Glomerular visceral epithelial cell (primary cell): ENCODE results near the gene OPCML.

ENCODE experiments used
- DNase-seq: peaks from one replicate; pipeline ENCODE4 v3.0.0-alpha.2; 2016; ENCODE audit errors: extremely low spot score

OPCML gene

DNA sequence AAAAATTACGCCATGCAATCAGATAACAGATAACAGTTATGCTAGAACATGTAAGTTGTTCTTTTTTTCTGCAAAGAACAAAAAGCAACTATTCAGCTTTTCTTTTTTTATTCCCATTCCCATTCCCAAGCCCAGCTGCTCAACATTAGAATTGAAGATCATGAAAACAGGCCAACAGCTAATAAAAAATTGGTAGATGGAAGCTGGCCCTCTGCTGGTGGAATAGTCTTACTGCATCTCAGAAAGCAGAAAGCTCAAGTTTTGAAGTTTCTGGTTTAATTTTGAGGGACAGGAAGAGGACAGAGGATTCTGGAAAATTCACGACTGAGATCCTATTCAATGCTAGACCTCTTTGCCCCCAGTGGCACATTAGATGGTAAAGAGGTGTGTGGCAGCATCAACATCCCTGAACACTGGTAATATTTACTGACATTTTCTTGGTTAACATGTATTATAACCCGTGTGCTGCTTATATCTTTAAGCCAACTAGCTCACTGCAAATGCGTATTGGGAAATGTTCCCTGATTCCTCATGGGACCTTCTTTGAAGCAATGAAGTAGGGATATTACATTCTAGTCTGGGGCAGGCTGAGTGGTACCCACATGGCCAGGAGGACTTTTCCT, 591.2 kb downstream of the OPCML start:
- peak; percentile 37 for DNase-seq

DNA sequence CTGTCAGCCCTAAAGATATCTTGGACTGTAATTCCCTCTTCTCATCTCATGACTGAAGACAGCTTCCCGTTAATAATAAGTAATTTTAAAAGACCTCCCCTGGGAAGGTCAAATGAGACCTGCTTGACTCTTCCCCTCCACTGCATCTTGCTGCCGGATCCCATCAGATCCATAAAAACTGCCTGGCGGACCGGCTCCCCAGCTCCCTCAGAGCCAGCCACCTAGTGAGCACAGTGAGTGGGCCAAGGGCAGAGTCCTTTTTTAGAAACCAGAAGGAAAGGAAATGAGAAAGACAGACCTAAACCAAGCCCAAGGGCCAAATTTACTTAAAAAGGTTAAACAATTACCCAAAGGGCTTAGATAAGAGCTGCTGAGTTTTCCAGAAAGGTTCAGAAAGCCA, 595.3 kb downstream of the OPCML start:
- no peak for DNase-seq

DNA sequence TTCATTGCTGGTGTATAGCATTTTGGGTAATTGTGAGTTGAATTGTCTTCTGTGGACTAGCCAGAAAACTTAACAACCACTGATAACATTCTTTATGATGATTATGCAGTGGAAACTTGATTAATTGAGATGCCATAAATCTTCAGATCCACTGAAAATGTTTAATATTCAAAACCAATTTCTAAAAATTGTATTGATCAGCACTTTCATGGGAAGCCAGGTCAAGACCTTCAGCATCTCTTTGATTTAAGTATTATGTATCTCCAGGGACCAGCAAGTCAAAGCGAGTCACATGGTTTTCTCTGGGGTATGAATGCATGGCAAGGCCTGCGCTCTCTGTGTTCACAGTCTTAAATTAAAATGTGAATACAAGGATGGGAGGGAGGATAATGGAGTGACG, 596.9 kb downstream of the OPCML start:
- DNase-seq = no peak

DNA sequence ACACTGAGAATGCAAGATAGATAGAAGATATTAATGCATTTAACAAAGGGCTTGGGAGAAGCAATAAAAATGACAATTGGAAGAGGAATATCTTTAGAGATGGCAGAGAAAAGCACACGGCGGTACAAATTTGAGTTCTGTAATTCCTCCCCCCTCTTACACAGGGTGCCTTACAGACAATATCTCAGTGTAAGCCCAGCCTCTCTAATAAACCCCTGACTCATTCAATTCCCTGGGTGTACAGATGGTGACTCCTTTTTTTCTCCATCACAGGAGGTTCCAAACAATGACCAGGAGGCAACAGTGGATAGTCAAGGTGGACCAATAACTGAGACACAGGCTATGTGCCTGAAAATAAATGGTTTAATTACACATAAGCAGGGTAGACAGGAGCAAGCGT, 598.6 kb downstream of the OPCML start:
- DNase-seq = no peak

DNA sequence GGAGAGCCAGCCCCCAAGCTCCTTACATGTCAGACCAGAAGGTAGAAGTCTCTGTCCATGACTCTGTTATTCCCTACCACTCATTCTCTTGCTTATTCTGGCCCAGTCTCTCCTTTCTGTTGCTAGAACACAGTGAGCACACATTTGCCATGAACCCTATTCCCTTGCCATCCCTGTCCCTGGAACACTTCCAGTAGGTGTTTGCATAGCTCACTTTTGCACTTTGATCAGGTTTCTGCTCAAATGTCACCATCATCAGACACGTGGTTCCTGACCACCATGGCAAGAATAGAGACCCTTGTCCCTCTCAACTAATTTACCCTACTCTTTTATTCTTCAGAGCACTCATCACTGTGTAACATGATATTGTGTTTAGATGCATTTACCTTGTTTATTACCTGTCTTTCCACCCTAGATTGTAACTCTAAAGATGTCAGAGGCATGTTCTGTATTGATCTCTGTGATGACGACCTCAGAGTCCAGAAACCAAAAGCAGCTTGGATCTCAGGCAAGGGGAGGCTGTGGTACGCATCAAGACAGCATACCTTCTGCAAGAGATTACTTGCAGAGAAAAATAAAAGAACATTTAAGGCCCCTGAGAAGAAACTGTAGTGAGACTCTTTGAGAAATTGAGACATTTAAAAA, 606.4 kb downstream of the OPCML start:
- no peak for DNase-seq

DNA sequence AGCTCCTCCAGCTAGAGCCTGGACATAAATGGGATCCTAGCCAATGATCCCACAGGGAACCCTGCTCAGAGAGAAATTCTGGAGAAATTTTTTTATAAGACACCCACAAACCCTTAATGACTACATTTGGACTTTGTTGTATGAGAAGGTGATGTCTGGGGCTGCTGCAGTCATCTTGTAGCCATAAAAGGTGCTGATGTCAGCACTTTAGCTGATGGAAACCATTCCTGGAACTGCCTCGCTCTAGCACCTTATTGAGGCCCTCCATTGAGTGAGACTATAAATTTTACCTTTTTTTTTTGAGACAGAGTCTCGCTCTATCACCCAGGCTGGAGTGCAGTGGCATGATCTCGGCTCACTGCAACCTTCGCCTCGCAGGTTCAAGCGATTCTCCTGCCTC, 610.7 kb downstream of the OPCML start:
- no peak for DNase-seq

DNA sequence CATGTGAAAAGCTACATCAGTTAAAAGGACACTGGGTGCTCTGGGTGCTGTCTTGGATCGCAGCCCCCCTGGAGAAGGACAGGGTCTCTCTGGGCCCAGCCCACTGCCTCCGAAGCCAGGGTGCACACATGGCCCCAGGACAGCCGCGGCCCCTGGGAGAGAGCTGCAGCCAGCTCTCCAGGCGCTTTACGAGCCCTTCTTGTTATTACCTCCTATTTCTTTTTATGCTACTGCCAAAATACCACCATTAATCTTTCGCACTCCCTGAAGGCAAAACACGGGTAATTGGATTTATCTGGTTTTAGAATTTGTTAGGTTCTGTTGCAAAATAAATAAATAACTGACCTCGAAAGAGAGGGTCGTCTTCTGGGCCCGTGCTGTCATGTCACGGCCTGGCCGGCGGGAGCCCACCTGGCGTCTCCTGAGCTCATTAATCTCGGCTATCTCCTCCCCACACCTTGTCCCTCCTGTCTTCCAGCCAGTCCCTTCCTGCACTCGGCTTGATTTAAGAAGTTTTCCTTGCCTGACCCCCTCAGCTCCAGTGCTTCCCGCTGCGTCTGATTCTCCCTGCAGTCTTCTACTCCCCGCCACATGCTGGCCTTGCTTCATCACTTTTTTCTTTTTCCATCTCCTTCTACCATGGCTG, 611.7 kb downstream of the OPCML start:
- no peak for DNase-seq

DNA sequence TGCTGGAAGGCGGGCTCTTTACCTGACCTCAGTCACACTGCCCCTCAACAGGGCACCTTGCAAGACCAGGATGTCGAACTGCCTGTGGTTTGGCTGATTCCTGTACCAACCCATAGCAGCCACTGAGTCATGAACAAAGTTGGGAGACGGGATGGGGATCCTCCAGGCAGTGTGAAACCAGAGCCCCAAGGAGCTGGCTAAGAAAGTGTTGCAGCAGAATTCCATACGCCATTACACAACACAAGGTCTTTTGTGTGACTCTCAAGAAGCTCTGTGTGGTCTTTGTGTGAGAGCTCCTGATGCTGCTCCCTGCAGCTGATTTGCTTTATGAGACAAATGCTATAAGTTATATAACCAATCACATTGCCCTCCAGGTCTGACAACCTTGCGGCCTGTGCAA, 617.7 kb downstream of the OPCML start:
- DNase-seq = no peak

DNA sequence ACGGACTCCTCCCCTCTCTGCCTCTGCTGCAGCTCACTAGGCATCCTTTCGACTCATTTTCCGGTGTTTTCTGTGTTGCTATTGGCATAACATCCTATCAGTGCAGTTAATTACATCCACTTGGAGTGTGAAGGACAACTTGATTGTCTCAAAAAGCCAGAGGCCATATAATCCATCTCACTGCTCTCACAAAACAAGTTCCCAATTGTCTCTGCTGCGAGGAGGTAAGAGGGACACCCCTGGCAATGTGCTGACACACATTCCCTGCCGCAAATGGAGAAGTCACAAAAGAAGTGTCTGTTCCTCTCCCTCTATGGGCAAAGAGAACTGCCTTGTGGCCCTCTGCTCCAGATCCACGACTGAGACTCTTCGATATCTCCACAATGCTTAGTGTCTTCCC, 618.4 kb downstream of the OPCML start:
- DNase-seq = no peak

DNA sequence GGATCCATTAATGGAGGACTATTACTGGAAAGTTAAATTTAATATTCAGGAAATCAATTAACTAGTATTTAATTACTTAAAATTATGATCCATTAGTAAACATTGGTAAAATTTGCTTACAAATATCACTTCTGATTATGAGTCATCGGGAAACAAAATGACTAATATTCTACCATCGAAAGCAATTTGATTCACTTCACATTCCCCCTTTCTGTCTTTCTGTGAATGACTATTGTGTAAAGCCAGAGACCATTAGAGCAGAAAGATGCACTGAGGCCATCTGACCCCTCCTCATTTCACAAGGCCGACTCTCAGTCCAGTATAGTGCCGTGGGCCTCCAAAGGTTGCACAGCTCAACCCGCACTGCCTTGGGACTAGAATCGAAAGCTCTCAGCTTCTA, 619.0 kb downstream of the OPCML start:
- no peak for DNase-seq

DNA sequence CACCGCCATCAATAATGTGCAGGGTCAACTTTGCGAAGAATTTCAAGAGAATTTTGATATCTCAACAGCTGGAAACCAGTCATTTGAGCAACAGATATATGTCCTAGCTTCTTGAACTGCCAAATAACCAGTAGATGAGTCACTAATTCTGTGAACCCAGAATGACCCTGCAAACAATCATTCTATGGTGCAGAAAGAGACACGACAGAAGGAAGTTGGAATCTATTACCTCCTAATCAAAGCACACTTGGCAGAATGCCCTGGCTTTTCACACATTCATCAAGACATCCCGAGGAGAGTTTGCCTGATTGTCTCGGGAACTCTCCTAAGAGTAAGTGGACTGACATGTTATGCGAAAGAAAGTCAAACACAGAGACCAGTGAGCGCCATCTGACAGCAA, 621.1 kb downstream of the OPCML start:
- peak; percentile 77 for DNase-seq

DNA sequence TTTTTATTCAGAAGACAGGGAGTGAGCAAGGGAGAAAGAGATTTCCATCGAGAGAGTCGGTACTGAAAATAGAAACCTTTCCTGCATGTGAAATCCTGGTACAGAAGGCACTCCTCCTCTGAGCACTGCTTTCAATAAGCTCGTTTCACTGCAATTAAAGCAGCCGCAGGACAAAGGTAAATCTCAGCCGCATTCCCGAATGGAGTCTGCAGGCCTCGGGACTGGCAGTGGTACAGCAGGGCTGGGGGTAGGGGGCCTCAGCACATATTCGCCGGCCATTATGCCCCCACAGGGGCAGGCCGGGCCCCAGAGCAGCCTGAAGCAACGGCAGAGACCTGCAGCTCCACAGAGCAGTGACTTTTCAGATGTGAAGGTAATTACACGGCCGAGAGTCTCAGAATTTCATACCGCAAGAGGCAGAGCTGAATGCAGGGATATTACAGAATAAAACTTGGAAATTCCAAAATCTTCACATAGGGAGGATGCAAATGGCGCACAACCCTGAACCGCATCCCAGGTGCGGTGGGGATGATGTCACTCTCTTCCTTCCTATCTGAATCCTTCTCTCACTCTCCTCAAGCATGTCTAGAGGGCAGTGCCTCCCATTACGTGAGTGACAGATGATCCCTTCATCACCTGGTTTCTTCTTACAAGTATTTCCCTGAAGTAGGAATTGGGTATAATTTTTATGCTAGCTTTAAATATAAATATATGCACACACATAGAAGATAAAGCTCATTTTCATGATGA, 622.1 kb downstream of the OPCML start:
- no peak for DNase-seq

DNA sequence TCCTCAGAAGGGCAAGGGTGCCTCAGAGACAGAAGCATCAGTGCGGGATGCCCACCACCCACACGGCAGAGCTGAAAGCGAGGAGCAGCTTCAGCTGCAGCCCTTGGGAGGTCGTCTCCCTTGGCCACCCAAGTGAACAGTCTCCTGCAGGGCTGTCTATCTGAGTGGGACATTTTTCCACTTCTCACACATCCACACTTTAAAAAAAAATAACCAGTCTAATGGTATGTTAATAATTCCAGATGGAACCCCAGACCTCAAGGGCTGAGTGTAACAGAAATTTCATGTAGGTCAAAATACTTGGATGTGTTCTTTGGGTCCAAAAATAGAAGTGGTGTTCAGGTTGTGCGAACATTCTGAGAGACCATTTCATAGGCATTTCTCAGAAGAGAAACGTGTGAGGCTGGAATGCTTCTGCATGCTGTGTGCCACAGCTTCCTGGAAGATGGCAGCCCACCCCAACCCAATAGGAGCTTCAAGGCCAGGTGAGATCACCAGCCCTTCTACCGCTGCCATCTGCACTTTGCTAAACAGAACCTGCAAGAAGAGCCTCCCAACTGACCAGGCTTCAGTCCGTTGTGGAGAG, 623.2 kb downstream of the OPCML start:
- DNase-seq = peak; percentile 58

DNA sequence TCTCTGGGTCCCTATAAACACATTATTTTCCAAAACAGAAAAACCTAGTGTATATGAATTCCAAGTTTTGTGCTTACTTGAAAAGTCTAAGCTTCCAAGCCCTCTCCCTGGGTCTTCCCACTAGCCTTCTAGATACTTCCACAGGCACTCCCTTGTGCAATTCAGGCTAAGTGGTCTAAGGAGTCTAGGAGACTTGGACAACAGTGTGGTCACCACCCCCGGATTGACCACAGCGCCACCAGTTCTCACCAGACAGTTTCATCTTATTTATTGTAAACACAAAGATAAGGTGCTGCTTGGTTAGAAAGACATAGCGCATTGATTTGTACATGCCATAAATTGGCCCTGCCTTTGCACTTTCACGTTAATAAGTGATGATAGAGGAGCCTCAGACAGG, 623.9 kb downstream of the OPCML start:
- DNase-seq = no peak

DNA sequence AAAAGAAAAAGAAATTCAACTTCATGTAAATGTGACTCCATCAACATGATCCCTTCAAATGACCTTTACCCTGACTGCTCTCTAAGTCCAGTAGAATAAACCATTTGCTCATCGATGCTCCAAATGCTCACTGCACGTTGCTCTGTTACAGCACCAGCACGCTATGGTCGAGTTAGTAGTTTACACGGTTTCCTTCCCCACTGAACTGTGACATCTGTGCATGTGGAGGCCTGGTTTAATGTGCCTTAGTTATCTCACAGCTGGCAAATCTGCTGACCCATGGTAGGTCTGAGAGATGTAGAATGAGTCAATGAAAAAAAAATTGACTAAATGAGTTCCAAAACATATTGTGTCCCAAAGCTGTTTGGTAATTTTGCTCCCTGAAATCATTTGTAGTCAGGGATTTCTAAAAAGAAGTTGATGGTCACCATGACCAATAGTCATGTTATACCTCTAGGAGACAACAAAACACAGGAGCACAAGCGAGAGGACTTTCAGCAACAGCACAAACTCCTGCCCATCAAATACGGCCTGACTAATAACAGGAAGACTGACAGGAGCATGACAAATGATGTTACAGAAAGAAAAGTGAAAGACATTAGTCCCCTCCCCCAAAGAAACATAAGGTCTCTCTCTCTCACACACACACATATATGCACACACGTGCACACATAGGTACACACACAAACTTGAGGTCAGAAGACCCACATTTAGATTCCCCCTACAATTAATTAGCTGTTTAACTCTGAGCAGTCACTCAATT, 624.5 kb downstream of the OPCML start:
- peak; percentile 30 for DNase-seq

DNA sequence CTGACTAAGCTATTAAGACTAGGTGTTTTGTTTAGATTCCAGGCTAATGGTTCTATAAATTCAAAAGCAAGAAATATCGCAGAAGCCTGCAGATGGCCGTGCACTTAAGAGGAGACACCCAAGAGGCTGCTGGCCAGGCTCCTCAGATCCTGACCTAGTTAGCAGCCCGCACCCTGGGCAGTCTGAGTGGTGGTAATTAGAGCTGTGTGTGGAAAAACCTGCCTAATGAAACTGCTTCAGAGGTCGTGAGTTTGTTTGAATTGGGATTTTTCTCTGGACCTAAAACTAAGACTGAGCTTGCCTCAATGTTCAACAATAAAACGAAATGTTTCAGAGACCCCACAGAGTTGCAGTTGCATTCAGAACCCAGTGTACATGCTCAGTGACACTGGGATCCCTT, 627.7 kb downstream of the OPCML start:
- no peak for DNase-seq

DNA sequence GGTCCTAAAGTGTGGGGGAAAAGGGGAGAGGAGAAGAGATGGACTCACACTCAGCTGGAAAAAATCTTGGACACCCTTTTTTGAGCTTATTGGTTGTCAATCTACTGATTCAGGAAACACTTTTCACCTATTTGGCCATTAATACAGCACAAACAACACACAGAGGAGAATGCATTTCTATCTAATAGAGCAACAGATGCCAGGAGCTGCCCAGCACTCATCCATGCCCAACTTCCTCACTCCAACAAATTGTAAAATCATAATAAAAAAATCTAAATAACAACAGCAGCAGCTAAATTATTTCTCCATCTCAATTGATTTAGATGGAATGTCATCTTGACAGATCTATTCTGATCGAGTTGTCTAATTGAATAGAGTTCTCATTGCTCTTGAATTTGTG, 628.2 kb downstream of the OPCML start:
- no peak for DNase-seq

DNA sequence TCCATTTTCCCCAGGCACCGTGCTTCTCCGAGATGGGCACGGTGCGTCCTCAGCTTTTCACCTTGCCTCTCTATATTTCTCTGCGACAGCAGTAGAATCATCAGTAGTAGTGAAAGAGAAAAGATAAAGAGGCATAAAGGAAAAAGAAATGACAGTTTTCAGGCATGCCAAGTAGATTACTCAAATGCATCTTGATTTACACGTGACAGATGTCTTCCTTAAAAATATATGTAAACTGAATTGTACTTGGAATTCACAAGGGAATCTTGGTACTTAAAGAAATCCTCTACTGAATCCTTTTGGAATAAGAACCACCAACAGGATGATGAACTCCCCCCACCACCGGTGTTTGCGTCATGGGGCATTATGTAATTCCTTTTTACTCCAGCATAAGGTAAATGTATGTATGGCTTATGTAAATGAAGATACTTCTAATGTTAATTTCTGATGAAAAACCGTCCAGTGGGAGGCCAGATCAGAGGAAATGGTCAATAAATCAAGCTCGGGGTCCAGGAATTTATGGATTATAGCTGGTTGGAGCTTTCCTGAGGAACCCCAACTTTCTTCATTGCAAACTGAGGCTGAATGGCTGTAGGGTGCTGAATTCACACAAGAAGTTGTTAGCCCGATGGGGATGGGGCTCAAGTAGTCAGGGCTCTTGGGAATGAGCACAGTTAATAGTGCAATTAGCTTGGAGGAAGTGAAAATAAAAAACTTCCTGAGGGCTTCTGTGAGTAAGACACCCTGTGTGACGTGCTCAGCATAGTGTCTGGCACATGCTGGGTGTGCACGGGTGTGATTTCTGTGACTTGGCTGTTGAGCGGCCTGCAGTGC, 630.4 kb downstream of the OPCML start:
- no peak for DNase-seq

DNA sequence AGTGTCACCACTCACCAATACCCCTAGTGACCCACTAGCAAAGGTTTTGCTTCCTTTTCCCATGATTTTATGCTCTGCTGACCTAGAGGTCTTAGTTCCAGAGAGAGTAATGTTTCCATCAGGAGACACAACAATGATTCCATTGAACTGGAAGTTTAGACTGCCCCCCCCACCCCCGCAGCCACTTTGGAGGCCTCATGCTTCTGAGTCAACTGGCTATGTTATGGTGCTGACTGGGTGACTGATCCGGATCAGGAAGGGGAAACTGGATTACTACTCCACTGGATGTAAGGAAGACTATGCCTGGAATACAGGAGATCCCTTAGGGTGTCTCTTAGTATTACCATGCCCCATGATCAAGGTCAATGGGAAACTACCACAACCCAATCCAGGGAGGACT, 633.6 kb downstream of the OPCML start:
- no peak for DNase-seq

DNA sequence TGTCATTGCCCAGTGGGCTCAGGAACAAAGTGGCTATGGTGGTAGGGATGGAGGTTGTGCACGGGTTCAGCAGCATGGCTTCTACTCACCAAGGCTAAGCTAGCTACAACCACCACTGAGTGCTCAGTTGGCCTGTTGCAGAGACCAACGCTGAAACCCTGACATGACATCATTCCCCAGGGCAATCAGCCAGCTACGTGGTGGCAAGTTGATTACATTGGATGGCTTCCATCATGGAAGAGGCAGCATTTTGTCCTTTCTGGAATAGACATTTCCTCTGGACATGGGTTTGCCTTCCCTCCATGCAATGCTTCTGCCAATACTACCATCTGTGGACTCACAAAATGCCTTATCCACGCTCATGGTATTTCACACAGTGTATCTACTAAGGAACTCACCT, 634.3 kb downstream of the OPCML start:
- peak; percentile 48 for DNase-seq

DNA sequence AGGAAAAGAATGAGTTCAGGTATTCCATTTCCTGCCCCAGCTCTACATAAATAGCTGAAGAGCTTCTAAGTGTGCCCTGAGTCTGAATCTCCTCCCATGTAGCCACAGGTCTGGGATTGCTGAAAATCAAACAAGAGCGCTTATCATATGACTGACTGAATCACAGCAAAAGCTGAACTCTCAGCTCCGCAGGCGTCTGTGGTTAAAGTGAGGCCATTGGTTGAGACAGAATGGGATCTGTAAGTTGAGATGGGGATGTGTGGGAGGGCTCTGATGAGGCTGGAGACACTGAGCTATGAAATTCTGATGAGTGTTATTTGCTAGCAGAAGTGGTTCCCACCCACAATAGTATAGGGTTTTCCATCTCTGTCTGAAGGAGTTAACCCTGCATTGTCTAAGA, 637.0 kb downstream of the OPCML start:
- no peak for DNase-seq
